ENCODE results near the gene TWNK.

DNA sequence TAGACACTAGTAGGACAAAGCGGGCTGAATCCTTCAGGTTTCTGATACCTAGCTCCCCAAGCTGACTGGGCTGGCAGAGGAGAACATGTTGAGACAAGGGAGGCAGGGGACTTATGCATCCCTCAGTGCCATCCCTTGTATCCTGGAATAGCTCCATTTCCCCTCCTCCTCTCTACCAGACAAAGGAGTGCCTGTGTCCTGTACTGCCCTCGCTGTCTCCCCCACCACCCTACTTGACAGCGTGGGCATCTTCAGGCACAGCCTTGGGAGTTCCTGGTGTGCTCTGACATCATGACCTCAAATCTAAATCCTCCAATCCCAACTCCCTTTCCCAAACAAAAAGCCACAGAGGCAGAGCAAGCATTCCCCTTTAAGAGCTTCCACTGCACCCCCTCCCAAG lies 52.7 kb downstream of the TWNK start:
- TF ChIP-seq POLR2AphosphoS5 (IDR thresholded peaks at IDR 0.05; ENCODE audit: low read depth) (no peak), GABPA (IDR thresholded peaks at IDR 0.05; ENCODE audit: low read depth) (no peak), SPI1 (IDR thresholded peaks at IDR 0.05; ENCODE audit: borderline replicate concordance, low read depth) (no peak)
- TF ChIP-seq, protein P1, sequence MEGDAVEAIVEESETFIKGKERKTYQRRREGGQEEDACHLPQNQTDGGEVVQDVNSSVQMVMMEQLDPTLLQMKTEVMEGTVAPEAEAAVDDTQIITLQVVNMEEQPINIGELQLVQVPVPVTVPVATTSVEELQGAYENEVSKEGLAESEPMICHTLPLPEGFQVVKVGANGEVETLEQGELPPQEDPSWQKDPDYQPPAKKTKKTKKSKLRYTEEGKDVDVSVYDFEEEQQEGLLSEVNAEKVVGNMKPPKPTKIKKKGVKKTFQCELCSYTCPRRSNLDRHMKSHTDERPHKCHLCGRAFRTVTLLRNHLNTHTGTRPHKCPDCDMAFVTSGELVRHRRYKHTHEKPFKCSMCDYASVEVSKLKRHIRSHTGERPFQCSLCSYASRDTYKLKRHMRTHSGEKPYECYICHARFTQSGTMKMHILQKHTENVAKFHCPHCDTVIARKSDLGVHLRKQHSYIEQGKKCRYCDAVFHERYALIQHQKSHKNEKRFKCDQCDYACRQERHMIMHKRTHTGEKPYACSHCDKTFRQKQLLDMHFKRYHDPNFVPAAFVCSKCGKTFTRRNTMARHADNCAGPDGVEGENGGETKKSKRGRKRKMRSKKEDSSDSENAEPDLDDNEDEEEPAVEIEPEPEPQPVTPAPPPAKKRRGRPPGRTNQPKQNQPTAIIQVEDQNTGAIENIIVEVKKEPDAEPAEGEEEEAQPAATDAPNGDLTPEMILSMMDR (IDR thresholded peaks at IDR 0.05; ENCODE audit: insufficient read depth, low read length): no peak
- TF ChIP-seq, protein P2, sequence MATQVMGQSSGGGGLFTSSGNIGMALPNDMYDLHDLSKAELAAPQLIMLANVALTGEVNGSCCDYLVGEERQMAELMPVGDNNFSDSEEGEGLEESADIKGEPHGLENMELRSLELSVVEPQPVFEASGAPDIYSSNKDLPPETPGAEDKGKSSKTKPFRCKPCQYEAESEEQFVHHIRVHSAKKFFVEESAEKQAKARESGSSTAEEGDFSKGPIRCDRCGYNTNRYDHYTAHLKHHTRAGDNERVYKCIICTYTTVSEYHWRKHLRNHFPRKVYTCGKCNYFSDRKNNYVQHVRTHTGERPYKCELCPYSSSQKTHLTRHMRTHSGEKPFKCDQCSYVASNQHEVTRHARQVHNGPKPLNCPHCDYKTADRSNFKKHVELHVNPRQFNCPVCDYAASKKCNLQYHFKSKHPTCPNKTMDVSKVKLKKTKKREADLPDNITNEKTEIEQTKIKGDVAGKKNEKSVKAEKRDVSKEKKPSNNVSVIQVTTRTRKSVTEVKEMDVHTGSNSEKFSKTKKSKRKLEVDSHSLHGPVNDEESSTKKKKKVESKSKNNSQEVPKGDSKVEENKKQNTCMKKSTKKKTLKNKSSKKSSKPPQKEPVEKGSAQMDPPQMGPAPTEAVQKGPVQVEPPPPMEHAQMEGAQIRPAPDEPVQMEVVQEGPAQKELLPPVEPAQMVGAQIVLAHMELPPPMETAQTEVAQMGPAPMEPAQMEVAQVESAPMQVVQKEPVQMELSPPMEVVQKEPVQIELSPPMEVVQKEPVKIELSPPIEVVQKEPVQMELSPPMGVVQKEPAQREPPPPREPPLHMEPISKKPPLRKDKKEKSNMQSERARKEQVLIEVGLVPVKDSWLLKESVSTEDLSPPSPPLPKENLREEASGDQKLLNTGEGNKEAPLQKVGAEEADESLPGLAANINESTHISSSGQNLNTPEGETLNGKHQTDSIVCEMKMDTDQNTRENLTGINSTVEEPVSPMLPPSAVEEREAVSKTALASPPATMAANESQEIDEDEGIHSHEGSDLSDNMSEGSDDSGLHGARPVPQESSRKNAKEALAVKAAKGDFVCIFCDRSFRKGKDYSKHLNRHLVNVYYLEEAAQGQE (IDR thresholded peaks at IDR 0.05; ENCODE audit: insufficient replicate concordance, low read depth): no peak

All from HL-60 (cell line).